Mammary epithelial cell (primary cell): ENCODE data around the gene SLC35F2.

Experiments used
- EZH2 ChIP-seq: IDR thresholded peaks from 2 replicates; pipeline ENCODE4 v1.6.1; 2012; ENCODE audit warnings: low read length, inconsistent platforms, borderline replicate concordance
- TF ChIP-seq, protein P1 (sequence below), 2 donors: IDR thresholded peaks in 1 of 2; conservative IDR thresholded peaks in 1 of 2; 2 replicates each; pipeline ENCODE4 v1.5.1; 2011 to 2012; ENCODE audit warnings: inconsistent platforms in 2 of 2, low read length in 2 of 2, mild to moderate bottlenecking in 2 of 2, control low read depth in 1 of 2, low read depth in 1 of 2; ENCODE audit not compliant: insufficient read depth in 1 of 2; ENCODE audit errors: extremely low read depth in 1 of 2

DNA sequence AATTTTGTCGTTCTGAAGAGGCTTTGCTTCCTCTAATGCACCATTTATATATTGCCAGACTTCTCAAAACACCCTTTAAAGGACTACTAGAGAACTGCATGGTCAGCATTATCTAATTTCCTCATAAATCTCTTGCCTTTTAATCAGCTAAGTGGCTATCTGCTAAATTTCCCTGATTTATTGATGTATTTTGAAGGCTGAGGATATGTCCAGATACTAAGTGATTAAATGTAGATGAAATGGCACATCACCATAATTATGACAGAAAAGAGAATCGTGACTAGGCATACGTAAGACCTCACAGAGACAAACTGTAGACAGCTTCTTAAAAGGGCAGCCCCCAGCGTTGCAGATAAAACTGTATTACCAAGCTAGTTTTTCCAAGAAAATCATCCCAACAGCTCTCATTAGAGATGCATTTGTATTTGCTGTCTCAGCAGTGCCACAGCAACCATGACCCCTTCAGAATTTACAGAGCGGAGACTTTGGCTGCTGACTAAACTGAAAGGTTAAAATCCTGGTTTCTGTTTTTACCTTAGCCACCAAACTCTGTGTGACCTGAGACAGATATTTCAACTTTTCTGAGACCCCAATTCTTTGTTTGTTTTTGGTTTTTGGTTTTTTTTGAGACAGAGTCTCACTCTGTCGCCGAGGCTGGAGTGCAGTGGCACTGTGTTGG, 79.6 kb downstream of the SLC35F2 start:
- TF ChIP-seq, protein P1, sequence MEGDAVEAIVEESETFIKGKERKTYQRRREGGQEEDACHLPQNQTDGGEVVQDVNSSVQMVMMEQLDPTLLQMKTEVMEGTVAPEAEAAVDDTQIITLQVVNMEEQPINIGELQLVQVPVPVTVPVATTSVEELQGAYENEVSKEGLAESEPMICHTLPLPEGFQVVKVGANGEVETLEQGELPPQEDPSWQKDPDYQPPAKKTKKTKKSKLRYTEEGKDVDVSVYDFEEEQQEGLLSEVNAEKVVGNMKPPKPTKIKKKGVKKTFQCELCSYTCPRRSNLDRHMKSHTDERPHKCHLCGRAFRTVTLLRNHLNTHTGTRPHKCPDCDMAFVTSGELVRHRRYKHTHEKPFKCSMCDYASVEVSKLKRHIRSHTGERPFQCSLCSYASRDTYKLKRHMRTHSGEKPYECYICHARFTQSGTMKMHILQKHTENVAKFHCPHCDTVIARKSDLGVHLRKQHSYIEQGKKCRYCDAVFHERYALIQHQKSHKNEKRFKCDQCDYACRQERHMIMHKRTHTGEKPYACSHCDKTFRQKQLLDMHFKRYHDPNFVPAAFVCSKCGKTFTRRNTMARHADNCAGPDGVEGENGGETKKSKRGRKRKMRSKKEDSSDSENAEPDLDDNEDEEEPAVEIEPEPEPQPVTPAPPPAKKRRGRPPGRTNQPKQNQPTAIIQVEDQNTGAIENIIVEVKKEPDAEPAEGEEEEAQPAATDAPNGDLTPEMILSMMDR (conservative IDR thresholded peaks at IDR 0.05 in 1 of 2, IDR thresholded peaks at IDR 0.05 in 1 of 2; ENCODE audit: extremely low read depth in 1 of 2, insufficient read depth in 1 of 2, low read depth in 1 of 2, low read length in 2 of 2): no peak
- no peak for TF ChIP-seq EZH2
